Measurements from ENCODE around the gene ESR1.

DNA sequence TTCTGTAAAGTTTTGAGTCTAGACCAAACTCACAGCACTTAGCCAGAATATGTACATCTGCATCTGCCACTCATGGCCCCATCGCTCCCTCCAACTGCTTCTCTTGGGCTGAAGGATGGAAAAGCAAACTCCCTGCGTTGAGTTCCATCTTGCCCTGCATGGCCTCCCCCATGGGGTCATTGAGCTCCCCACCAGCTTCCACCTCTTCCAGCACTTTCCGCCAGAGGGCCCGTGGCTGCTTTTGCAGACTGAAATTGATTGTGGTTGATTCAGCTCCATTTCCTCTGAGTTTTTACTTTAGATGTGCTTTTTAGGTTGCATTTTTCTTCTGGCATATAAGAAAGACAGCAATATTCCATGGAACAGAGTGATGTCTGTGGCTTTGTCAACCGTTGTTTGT lies 263.1 kb downstream of the ESR1 start:
- TF ChIP-seq, protein P1, sequence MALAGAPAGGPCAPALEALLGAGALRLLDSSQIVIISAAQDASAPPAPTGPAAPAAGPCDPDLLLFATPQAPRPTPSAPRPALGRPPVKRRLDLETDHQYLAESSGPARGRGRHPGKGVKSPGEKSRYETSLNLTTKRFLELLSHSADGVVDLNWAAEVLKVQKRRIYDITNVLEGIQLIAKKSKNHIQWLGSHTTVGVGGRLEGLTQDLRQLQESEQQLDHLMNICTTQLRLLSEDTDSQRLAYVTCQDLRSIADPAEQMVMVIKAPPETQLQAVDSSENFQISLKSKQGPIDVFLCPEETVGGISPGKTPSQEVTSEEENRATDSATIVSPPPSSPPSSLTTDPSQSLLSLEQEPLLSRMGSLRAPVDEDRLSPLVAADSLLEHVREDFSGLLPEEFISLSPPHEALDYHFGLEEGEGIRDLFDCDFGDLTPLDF (CRISPR knock-in tag; IDR thresholded peaks at IDR 0.05) = no peak
- TF ChIP-seq ZNF219 (CRISPR knock-in tag; IDR thresholded peaks at IDR 0.05; ENCODE audit: borderline replicate concordance) (no peak), OVOL2 (CRISPR knock-in tag; IDR thresholded peaks at IDR 0.05; ENCODE audit: borderline replicate concordance) (no peak), TCF7 (CRISPR knock-in tag; IDR thresholded peaks at IDR 0.05; ENCODE audit: low read depth) (no peak), ATF1 (CRISPR knock-in tag; IDR thresholded peaks at IDR 0.05) (no peak), SOX15 (CRISPR knock-in tag; IDR thresholded peaks at IDR 0.05) (no peak)
- TF ChIP-seq, protein P2, sequence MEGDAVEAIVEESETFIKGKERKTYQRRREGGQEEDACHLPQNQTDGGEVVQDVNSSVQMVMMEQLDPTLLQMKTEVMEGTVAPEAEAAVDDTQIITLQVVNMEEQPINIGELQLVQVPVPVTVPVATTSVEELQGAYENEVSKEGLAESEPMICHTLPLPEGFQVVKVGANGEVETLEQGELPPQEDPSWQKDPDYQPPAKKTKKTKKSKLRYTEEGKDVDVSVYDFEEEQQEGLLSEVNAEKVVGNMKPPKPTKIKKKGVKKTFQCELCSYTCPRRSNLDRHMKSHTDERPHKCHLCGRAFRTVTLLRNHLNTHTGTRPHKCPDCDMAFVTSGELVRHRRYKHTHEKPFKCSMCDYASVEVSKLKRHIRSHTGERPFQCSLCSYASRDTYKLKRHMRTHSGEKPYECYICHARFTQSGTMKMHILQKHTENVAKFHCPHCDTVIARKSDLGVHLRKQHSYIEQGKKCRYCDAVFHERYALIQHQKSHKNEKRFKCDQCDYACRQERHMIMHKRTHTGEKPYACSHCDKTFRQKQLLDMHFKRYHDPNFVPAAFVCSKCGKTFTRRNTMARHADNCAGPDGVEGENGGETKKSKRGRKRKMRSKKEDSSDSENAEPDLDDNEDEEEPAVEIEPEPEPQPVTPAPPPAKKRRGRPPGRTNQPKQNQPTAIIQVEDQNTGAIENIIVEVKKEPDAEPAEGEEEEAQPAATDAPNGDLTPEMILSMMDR (IDR thresholded peaks at IDR 0.05) = no peak
- TF ChIP-seq, protein P3, sequence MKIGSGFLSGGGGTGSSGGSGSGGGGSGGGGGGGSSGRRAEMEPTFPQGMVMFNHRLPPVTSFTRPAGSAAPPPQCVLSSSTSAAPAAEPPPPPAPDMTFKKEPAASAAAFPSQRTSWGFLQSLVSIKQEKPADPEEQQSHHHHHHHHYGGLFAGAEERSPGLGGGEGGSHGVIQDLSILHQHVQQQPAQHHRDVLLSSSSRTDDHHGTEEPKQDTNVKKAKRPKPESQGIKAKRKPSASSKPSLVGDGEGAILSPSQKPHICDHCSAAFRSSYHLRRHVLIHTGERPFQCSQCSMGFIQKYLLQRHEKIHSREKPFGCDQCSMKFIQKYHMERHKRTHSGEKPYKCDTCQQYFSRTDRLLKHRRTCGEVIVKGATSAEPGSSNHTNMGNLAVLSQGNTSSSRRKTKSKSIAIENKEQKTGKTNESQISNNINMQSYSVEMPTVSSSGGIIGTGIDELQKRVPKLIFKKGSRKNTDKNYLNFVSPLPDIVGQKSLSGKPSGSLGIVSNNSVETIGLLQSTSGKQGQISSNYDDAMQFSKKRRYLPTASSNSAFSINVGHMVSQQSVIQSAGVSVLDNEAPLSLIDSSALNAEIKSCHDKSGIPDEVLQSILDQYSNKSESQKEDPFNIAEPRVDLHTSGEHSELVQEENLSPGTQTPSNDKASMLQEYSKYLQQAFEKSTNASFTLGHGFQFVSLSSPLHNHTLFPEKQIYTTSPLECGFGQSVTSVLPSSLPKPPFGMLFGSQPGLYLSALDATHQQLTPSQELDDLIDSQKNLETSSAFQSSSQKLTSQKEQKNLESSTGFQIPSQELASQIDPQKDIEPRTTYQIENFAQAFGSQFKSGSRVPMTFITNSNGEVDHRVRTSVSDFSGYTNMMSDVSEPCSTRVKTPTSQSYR (CRISPR knock-in tag; IDR thresholded peaks at IDR 0.05) = no peak
- TF ChIP-seq, protein P4, sequence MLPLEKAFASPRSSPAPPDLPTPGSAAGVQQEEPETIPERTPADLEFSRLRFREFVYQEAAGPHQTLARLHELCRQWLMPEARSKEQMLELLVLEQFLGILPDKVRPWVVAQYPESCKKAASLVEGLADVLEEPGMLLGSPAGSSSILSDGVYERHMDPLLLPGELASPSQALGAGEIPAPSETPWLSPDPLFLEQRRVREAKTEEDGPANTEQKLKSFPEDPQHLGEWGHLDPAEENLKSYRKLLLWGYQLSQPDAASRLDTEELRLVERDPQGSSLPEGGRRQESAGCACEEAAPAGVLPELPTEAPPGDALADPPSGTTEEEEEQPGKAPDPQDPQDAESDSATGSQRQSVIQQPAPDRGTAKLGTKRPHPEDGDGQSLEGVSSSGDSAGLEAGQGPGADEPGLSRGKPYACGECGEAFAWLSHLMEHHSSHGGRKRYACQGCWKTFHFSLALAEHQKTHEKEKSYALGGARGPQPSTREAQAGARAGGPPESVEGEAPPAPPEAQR (CRISPR knock-in tag; IDR thresholded peaks at IDR 0.05) = no peak
- TF ChIP-seq, protein P5, sequence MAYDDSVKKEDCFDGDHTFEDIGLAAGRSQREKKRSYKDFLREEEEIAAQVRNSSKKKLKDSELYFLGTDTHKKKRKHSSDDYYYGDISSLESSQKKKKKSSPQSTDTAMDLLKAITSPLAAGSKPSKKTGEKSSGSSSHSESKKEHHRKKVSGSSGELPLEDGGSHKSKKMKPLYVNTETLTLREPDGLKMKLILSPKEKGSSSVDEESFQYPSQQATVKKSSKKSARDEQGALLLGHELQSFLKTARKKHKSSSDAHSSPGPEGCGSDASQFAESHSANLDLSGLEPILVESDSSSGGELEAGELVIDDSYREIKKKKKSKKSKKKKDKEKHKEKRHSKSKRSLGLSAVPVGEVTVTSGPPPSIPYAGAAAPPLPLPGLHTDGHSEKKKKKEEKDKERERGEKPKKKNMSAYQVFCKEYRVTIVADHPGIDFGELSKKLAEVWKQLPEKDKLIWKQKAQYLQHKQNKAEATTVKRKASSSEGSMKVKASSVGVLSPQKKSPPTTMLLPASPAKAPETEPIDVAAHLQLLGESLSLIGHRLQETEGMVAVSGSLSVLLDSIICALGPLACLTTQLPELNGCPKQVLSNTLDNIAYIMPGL (CRISPR knock-in tag; IDR thresholded peaks at IDR 0.05) = no peak
- TF ChIP-seq, protein P6, sequence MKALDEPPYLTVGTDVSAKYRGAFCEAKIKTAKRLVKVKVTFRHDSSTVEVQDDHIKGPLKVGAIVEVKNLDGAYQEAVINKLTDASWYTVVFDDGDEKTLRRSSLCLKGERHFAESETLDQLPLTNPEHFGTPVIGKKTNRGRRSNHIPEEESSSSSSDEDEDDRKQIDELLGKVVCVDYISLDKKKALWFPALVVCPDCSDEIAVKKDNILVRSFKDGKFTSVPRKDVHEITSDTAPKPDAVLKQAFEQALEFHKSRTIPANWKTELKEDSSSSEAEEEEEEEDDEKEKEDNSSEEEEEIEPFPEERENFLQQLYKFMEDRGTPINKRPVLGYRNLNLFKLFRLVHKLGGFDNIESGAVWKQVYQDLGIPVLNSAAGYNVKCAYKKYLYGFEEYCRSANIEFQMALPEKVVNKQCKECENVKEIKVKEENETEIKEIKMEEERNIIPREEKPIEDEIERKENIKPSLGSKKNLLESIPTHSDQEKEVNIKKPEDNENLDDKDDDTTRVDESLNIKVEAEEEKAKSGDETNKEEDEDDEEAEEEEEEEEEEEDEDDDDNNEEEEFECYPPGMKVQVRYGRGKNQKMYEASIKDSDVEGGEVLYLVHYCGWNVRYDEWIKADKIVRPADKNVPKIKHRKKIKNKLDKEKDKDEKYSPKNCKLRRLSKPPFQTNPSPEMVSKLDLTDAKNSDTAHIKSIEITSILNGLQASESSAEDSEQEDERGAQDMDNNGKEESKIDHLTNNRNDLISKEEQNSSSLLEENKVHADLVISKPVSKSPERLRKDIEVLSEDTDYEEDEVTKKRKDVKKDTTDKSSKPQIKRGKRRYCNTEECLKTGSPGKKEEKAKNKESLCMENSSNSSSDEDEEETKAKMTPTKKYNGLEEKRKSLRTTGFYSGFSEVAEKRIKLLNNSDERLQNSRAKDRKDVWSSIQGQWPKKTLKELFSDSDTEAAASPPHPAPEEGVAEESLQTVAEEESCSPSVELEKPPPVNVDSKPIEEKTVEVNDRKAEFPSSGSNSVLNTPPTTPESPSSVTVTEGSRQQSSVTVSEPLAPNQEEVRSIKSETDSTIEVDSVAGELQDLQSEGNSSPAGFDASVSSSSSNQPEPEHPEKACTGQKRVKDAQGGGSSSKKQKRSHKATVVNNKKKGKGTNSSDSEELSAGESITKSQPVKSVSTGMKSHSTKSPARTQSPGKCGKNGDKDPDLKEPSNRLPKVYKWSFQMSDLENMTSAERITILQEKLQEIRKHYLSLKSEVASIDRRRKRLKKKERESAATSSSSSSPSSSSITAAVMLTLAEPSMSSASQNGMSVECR (CRISPR knock-in tag; IDR thresholded peaks at IDR 0.05; ENCODE audit: borderline replicate concordance) = no peak
